ENCODE data around the gene POMZP3. TPM values are rescaled to one million over a fixed set of nuclear protein-coding genes. Genes with fewer than 3 reads are reported as not detected.
A peak's percentile ranks its signal among the peaks of the same experiment; 100 is the strongest.
"Not testable (repeated sequence)": the region's sequence is repeated elsewhere in the genome, so short reads cannot be mapped to it uniquely, and the experiment has no call there.

The POMZP3 gene
- 10 to 100 TPM in 2 of 5 donors, 1 to 10 TPM in 1, not detected in 2; 1.1 to 18.1 (median 11.9) TPM for total RNA-seq
- polyA plus RNA-seq: 10 to 100 TPM in 2 of 3 donors, 1 to 10 TPM in 1; 5.0 to 16.1 (median 15.6) TPM
- long read RNA-seq, donor 1, partial matches to known transcripts: 0 of 3 reads
- long read RNA-seq, donor 1, other reads (novel, unspliced or antisense): 0 of 3 reads
- long read RNA-seq, donor 2, transcript POMZP3-202 (7 exons, 1,490 nt): major isoform, 10 of 10 reads
- long read RNA-seq, donor 2, partial matches to known transcripts: 0 of 10 reads
- long read RNA-seq, donor 2, other reads (novel, unspliced or antisense): 0 of 10 reads
- long read RNA-seq, donor 3, partial matches to known transcripts: 0 of 4 reads
- long read RNA-seq, donor 3, other reads (novel, unspliced or antisense): 0 of 4 reads
- long read RNA-seq, donor 4, partial matches to known transcripts: 0 of 1 reads
- long read RNA-seq, donor 4, other reads (novel, unspliced or antisense): 0 of 1 reads
- long read RNA-seq, donor 5, transcript POMZP3-202 (7 exons, 1,490 nt): major isoform, 5 of 5 reads
- long read RNA-seq, donor 5, partial matches to known transcripts: 0 of 5 reads
- long read RNA-seq, donor 5, other reads (novel, unspliced or antisense): 0 of 5 reads
- long read RNA-seq, donor 6, transcript POMZP3-202 (7 exons, 1,490 nt): major isoform, 11 of 12 reads
- long read RNA-seq, donor 6, partial matches to known transcripts: 0 of 12 reads
- long read RNA-seq, donor 6, other reads (novel, unspliced or antisense): 0 of 12 reads
- long read RNA-seq, donor 7, partial matches to known transcripts: 0 of 2 reads
- long read RNA-seq, donor 7, other reads (novel, unspliced or antisense): 0 of 2 reads
- long read RNA-seq, donor 8, partial matches to known transcripts: 0 of 1 reads
- long read RNA-seq, donor 8, other reads (novel, unspliced or antisense): 0 of 1 reads
- long read RNA-seq, donor 9, partial matches to known transcripts: 6 of 9 reads
- long read RNA-seq, donor 9, other reads (novel, unspliced or antisense): 0 of 9 reads
- long read RNA-seq, donor 10, partial matches to known transcripts: 0 of 1 reads
- long read RNA-seq, donor 10, other reads (novel, unspliced or antisense): 0 of 1 reads

DNA sequence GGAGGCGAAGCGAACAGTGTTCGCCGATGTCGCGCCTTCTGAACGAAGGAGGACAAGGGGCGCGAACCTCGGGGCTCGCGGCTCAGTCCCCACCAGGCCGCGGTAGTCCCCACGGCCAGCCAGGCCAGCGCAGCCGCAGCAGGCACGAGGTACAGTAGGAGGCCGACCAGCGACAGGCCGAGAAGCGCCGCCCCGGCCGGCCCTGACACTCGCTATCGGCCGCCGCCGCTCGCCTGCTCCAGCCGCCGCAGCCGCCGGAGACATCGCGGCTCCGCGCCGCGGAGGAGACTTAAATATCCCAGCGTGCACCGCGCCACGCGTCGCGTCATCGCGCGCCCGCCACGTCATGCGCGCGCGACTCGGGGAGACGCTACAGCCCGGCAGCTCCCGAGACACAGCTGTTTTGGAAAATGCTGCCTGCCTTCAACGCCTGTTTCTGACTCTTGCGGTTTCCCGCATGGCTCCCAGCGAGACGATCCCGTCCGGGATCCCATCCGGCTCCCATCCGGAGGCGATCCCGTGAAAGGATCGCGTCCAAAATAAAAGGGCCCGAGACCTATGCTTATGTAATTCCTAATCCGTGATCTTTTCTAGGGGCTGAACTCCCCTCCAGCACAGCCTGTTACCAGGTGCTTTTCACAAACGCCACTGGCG is at the start of gene POMZP3:
TSS of gene POMZP3 (minus strand) at position 291 of the 654 bp plus-strand sequence. CDS start 1,215 bp downstream, outside the sequence.
- intact Hi-C loops (cut with DNase I; ENCODE audit: low total_unique reads); H3K27me3 ChIP-seq; H3K9me3 ChIP-seq: not testable (repeated sequence)
- H3K36me3 ChIP-seq: peaks cover 0 to 16% (median 4%) of the 10 kb centered on the region in 4 donors
- H3K4me1 ChIP-seq: peaks cover 0 to 15% (median 3%) of the 10 kb centered on the region in 4 donors
- H3K27ac ChIP-seq: peak within 1 kb of the TSS; percentile 85 to 97 (median 89)
- H3K4me3 ChIP-seq: peak within 1 kb of the TSS; percentile 47 to 58 (median 54)
- 0 to 1% (median 0%) methylated on average over 12 to 39 of the region's 78 CpGs; no CpG with 5 or more reads in 1 of the 5 donors for WGBS, 5 donors
- peak in 2 of 3 donors; percentile 70 to 72 for TF ChIP-seq POLR2AphosphoS5 (IDR thresholded peaks at IDR 0.05)
- DNase-seq: peak; percentile 30 to 53

DNA sequence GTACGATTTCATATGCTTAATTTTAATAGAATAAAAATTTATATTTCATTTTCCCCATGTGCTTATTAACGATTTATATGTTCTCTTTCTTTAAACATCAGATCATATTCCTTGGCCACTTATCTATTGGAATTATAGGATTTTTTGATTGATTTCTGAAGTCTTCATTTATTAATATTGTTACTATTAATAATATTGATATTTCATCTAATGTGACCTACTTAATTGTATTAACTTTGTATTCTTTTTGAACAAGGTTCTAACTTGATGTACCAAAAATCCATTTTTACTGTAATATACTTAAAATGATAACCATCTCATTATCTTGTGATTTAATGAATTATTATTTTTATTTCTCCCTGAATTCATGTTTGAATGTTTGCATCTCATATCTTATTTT is 48.7 kb upstream of the POMZP3 start:
- H3K4me3 ChIP-seq; DNase-seq; H3K4me1 ChIP-seq; H3K36me3 ChIP-seq; H3K27me3 ChIP-seq; H3K27ac ChIP-seq; intact Hi-C loops (cut with DNase I; ENCODE audit: low total_unique reads); H3K9me3 ChIP-seq: not testable (repeated sequence)
- 65 to 98% (median 71%) methylated on average over 2 of the region's 2 CpGs for WGBS, 5 donors

DNA sequence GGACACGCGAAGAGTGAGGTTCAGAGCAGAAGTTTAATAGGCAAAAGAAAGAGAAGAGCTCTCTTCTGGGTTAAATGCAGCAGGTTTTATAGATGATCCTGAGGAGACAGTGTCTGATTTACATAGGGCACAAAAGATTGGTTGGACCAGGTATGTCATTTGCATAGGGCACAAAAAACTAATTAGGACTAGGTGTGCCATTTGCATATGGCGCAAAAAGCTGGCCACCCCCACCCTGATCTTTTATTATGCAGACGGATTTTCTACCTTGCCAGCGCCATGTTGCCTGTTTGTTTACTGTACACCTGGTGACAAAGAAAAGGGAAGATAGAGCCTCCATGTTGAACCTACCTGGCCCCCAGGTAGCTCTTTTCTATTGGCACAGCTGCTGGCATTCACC is 46.3 kb upstream of the POMZP3 start:
- H3K4me1 ChIP-seq; H3K36me3 ChIP-seq; H3K9me3 ChIP-seq; H3K4me3 ChIP-seq; intact Hi-C loops (cut with DNase I; ENCODE audit: low total_unique reads); H3K27me3 ChIP-seq; DNase-seq; H3K27ac ChIP-seq: not testable (repeated sequence)
- 82 to 91% (median 85%) methylated on average over 5 of the region's 5 CpGs for WGBS, 5 donors

DNA sequence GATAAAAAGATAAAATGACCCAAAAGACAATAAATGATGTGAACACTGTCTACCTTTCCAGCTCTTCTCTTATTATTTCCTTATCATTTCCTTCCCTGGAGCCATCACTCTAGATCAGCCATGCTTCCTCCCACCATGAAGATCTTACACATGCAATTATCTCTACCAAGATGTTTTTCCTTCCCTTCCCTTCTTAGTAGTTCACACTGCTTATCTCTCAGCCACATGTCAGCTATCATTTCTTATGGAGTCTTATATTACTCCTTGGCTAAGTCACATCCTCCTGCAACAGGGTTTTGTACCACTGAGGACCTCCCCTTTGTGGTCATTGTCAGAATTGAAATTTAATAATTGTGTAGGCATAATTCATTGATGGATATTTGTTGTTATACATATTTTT is 32.1 kb upstream of the POMZP3 start:
- intact Hi-C loops (cut with DNase I; ENCODE audit: low total_unique reads); H3K4me1 ChIP-seq: not testable (repeated sequence)

DNA sequence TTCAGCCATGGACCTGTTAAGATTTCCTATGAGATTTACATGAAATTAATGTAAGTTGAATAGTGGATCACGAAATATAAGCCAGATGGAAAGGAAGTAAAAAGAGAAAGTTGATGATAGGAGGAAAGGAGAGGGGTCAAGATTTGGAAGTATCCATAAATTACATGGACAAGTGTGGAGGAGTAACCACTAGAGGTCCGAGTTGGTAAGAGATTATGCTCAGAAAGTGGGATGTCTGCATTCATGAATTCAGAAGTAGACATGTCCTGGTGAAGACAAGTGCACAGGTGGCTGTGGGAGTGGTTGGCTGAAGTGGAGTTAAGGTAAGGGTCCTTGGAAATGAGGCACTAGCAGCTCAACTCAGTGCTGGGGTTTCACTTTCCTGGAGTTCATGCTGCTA is 29.3 kb upstream of the POMZP3 start:
- WGBS, 5 donors: 65 to 88% (median 76%) methylated on average over 2 of the region's 2 CpGs
- H3K27me3 ChIP-seq; H3K36me3 ChIP-seq; intact Hi-C loops (cut with DNase I; ENCODE audit: low total_unique reads); DNase-seq; H3K4me3 ChIP-seq; H3K27ac ChIP-seq; H3K4me1 ChIP-seq; H3K9me3 ChIP-seq: not testable (repeated sequence)

More for the DNA sequence above, 32.1 kb upstream of the POMZP3 start:
- not testable (repeated sequence) for H3K27me3 ChIP-seq, H3K27ac ChIP-seq, H3K9me3 ChIP-seq, H3K4me3 ChIP-seq, H3K36me3 ChIP-seq, DNase-seq

DNA sequence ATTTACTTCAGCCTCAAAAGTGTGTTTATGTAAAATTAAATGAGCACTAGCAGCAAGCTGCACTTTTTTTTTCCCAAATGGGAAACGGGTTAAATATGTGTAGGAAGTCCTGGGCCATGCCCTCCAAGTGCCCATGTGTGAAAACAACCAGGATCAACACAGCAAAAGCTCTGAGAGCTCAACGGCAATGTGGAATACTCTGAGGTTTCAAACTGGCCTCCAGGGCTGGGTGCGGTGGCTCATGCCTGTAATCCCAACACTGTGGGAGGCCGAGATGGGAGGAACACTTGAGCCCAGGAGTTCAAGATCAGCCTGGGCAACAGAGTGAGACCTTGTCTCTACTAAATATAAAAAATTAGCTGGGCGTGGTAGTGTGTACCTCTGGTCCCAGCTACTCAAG is 15.5 kb upstream of the POMZP3 start:
- H3K4me1 ChIP-seq; H3K27ac ChIP-seq; H3K4me3 ChIP-seq; H3K36me3 ChIP-seq; H3K9me3 ChIP-seq; DNase-seq; intact Hi-C loops (cut with DNase I; ENCODE audit: low total_unique reads); H3K27me3 ChIP-seq: not testable (repeated sequence)
- 100% methylated on average over 1 of the region's 5 CpGs; no CpG with 5 or more reads in 4 of the 5 donors for WGBS, 5 donors

DNA sequence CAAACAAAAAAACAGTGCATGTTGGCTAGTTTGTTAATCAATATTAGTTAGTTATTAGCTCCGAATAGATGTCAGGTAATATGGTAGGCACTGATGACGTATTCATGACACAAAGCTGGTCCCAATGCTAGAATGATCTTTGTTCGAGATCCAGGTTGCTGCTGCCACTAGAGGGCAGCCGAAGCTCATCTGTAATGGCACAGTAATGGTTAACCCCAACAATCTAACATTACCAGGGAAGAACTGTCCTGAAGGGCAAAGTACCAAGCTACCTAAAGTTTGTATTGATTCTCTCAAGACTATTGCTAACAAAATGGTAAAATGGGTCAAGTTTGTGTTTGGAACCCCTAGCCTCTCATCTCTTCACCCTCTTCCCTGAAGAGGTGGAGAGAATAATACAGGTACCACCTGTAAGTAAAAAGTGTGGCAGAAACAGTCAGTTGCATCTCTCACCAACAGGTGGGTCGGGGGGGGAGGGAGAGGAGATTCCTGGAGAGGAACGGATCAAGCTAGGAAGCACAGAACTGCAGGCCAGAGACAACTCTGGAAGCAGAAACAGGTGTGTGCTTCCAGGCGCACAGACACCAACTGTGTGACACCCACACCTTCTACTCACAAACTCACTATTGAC is 10.1 kb upstream of the POMZP3 start:
- TF ChIP-seq, protein P1, sequence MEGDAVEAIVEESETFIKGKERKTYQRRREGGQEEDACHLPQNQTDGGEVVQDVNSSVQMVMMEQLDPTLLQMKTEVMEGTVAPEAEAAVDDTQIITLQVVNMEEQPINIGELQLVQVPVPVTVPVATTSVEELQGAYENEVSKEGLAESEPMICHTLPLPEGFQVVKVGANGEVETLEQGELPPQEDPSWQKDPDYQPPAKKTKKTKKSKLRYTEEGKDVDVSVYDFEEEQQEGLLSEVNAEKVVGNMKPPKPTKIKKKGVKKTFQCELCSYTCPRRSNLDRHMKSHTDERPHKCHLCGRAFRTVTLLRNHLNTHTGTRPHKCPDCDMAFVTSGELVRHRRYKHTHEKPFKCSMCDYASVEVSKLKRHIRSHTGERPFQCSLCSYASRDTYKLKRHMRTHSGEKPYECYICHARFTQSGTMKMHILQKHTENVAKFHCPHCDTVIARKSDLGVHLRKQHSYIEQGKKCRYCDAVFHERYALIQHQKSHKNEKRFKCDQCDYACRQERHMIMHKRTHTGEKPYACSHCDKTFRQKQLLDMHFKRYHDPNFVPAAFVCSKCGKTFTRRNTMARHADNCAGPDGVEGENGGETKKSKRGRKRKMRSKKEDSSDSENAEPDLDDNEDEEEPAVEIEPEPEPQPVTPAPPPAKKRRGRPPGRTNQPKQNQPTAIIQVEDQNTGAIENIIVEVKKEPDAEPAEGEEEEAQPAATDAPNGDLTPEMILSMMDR (IDR thresholded peaks at IDR 0.05): peak in 2 of 7 experiments; percentile 30 to 33
- H3K9me3 ChIP-seq; H3K27ac ChIP-seq; intact Hi-C loops (cut with DNase I; ENCODE audit: low total_unique reads); H3K4me3 ChIP-seq; H3K27me3 ChIP-seq; H3K36me3 ChIP-seq; H3K4me1 ChIP-seq: not testable (repeated sequence)
- DNase-seq: peak in 1 of 2 donors; percentile 6
- 12 to 31% (median 23%) methylated on average over 5 to 7 of the region's 7 CpGs for WGBS, 5 donors

DNA sequence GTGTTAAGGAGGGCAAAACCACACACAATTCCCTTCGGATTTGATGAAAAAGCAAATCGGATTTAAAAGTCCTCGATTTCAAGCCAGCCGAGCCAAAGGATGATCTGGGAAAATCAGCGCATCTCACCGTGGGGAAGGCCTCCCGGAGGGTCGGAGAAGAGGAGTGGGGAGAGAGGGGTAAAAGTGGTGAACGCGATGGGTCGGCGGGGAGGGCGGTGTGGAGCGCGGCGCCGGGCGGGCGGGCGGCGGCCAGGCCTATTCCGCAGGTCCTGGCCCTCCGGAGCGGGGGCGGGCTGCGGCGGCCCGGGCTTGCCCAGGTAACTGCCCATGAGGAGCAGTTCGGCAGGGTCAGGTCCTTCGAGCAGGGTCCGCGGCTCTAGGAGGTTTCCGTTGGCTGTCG is 498 bp downstream of the POMZP3 start:
- H3K4me1 ChIP-seq: peaks cover 0 to 15% (median 3%) of the 10 kb centered on the region in 4 donors
- DNase-seq: peak in 1 of 2 donors; percentile 48
- peak overlapping the region; percentile 47 to 58 (median 54) for H3K4me3 ChIP-seq
- H3K27me3 ChIP-seq; H3K9me3 ChIP-seq; intact Hi-C loops (cut with DNase I; ENCODE audit: low total_unique reads): not testable (repeated sequence)
- 0 to 1% (median 0%) methylated on average over 8 to 23 of the region's 34 CpGs for WGBS, 5 donors
- H3K36me3 ChIP-seq: peaks cover 0 to 16% (median 4%) of the 10 kb centered on the region in 4 donors
- peak overlapping the region; percentile 54 to 89 (median 87) for H3K27ac ChIP-seq

DNA sequence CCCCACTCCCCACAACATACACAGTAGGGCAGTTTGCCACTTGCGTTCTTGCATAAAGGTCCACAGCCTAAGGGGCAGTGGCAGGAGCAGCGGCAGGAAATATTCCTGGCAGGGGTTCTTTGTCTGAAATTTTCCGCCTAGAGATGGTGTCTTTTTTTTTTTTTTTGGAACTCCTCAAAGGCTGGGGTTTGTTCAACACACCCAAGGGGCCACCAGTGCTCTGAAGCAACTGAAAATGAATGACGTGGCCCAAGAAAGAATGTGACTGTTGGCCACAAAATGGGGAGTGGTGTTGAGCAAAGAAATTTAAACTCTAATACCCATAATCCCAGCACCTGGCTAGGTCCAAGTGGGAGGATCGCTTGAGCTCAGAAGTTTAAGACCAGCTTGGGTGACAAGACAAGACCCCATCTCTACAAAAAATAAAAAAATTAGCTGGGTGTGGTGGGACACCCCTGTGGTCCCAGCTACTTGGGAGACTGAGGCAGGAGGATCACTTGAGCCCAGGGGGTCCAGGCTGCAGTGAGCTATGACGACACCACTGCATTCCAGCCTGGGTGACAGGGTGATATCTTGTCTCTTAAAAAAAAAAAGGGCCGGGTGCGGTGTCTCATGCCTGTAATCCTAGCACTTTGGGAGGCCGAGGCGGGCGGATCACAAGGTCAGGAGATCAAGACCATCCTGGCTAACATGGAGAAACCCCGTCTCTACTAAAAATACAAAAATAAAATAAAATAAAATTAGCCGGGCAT is 7.5 kb downstream of the POMZP3 start:
- DNase-seq; H3K9me3 ChIP-seq; H3K27ac ChIP-seq; intact Hi-C loops (cut with DNase I; ENCODE audit: low total_unique reads); H3K4me3 ChIP-seq; H3K27me3 ChIP-seq; H3K4me1 ChIP-seq: not testable (repeated sequence)
- WGBS, 5 donors: 56 to 81% (median 74%) methylated on average over 3 to 6 of the region's 13 CpGs
- peaks cover 0 to 42% (median 8%) of the 10 kb centered on the region in 4 donors for H3K36me3 ChIP-seq

All from stomach (tissue), 19 donors.